RPMI7951 (cell line): Measurements from ENCODE around the gene TNS2. TPM values are rescaled to one million over a fixed set of nuclear protein-coding genes. Genes with fewer than 3 reads are reported as not detected.

Experiments
- total RNA-seq: library from RNA; depleted of rRNA; stranded (reverse); fragments of >200 nt; shearing (Covaris generic); gene quantifications from 2 replicates; pipeline ENCODE4 v1.2.3, GENCODE V29; 2014; rRNA removed

The TNS2 gene
- total RNA-seq, 1 experiment from 2014 or later, result 6.1 TPM

Other genes starting within 250 kb of the TNS2 start
- gene KRT4, start 235.9 kb upstream of the TNS2 start, total RNA-seq, result not detected in 2 replicates
- gene KRT79, start 215.8 kb upstream of the TNS2 start, total RNA-seq, result 3.3 and 4.8 TPM in 2 replicates
- 0.20 and 0.36 TPM in 2 replicates for gene KRT78, start 201.1 kb upstream of the TNS2 start, total RNA-seq
- 3.5 and 4.7 TPM in 2 replicates for gene KRT8, start 145.0 kb upstream of the TNS2 start, total RNA-seq
- 75.0 and 91.8 TPM in 2 replicates for gene KRT18, start 100.9 kb upstream of the TNS2 start, total RNA-seq
- gene EIF4B, start 43.6 kb upstream of the TNS2 start, total RNA-seq, result 321 and 337 TPM in 2 replicates
- gene SPRYD3, start 29.3 kb downstream of the TNS2 start, total RNA-seq, result 10.6 and 16.7 TPM in 2 replicates
- gene IGFBP6, start 47.6 kb downstream of the TNS2 start, total RNA-seq, result 103 and 132 TPM in 2 replicates
- not detected in 2 replicates for gene SOAT2, start 53.4 kb downstream of the TNS2 start, total RNA-seq
- 6.6 and 8.6 TPM in 2 replicates for gene ZNF740, start 130.7 kb downstream of the TNS2 start, total RNA-seq
- gene CSAD, start 130.9 kb downstream of the TNS2 start, total RNA-seq, result 1.8 and 5.3 TPM in 2 replicates
- 0.96 and 1.1 TPM in 2 replicates for gene ITGB7, start 157.2 kb downstream of the TNS2 start, total RNA-seq
- gene RARG, start 182.1 kb downstream of the TNS2 start, total RNA-seq, result 11.1 and 13.8 TPM in 2 replicates
- 11.3 and 12.6 TPM in 2 replicates for gene ESPL1, start 218.2 kb downstream of the TNS2 start, total RNA-seq
- gene PFDN5, start 245.5 kb downstream of the TNS2 start, total RNA-seq, result 480 and 497 TPM in 2 replicates
- 55.9 and 60.0 TPM in 2 replicates for gene MYG1, start 249.6 kb downstream of the TNS2 start, total RNA-seq